Measurements from ENCODE around the gene CDCA8. TPM values are rescaled to one million over a fixed set of nuclear protein-coding genes. Genes with fewer than 3 reads are reported as not detected.

The CDCA8 gene
- total and polyA plus RNA-seq, 2 donors (not counting 3 experiments of a cell fraction or from before 2014, with no cell fraction given), result 38.5 to 45.7 TPM

- H3K36me3 ChIP-seq (ENCODE audit: control insufficient read depth in 2 of 2, extremely low read depth in 1 of 2, insufficient read depth in 2 of 2, low read length in 2 of 2), result no peaks in the 10 kb centered on the region
- intact Hi-C loops (cut with micrococcal nuclease), result no loop called here
- dilution Hi-C loops (cut with MboI; ENCODE audit: extremely low pct_ligation_motif_present, low sequenced_read_pairs), result no loop called here
- no peak overlapping the region for H2AFZ ChIP-seq (ENCODE audit: low read depth, low read length)
- no peaks in the 10 kb centered on the region for H3K9me3 ChIP-seq (replicated peaks; ENCODE audit: control insufficient read depth, insufficient read depth, low read length)
- H3K9me1 ChIP-seq (replicated peaks; ENCODE audit: control insufficient read depth, extremely low read depth, insufficient read depth, low read length), result no peaks in the 10 kb centered on the region
- ChIA-PET POLR2A (no interaction called here), CTCF (no interaction called here)
- FAIRE-seq, result no peak
- H3K27me3 ChIP-seq (ENCODE audit: control insufficient read depth in 2 of 2, insufficient read depth in 2 of 2, low read length in 2 of 2), result no peaks in the 10 kb centered on the region
- no peak overlapping the region for H3K4me2 ChIP-seq (ENCODE audit: insufficient read depth, low read length)
- no peak overlapping the region for H3K4me3 ChIP-seq (replicated peaks in 1 of 3; ENCODE audit: insufficient read depth in 1 of 3, low read depth in 1 of 3, low read length in 3 of 3)
- no peaks in the 10 kb centered on the region for H3K79me2 ChIP-seq (ENCODE audit: control insufficient read depth, insufficient read depth, low read length)
- H3K27ac ChIP-seq (ENCODE audit: insufficient read depth, low read depth, low read length), result no peak overlapping the region
- no peak overlapping the region for H3K9ac ChIP-seq (replicated peaks; ENCODE audit: extremely low read depth, insufficient read depth, low read length)
- BruUV-seq (replicated peaks), result no TSS peak
- TF ChIP-seq POLR2A (IDR thresholded peaks at IDR 0.05; ENCODE audit: low read depth, low read length), result no peak
- TF ChIP-seq, protein P1, sequence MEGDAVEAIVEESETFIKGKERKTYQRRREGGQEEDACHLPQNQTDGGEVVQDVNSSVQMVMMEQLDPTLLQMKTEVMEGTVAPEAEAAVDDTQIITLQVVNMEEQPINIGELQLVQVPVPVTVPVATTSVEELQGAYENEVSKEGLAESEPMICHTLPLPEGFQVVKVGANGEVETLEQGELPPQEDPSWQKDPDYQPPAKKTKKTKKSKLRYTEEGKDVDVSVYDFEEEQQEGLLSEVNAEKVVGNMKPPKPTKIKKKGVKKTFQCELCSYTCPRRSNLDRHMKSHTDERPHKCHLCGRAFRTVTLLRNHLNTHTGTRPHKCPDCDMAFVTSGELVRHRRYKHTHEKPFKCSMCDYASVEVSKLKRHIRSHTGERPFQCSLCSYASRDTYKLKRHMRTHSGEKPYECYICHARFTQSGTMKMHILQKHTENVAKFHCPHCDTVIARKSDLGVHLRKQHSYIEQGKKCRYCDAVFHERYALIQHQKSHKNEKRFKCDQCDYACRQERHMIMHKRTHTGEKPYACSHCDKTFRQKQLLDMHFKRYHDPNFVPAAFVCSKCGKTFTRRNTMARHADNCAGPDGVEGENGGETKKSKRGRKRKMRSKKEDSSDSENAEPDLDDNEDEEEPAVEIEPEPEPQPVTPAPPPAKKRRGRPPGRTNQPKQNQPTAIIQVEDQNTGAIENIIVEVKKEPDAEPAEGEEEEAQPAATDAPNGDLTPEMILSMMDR (IDR thresholded peaks at IDR 0.05; ENCODE audit: extremely low read depth in 1 of 2, insufficient read depth in 1 of 2, low read depth in 1 of 2, low read length in 2 of 2), result no peak
- no peak for TF ChIP-seq MAX (IDR thresholded peaks at IDR 0.05; ENCODE audit: insufficient read depth, insufficient read length)
- TF ChIP-seq POLR2AphosphoS5 (IDR thresholded peaks at IDR 0.05; ENCODE audit: insufficient read depth, low read depth, low read length), result no peak
- TF ChIP-seq JUN (IDR thresholded peaks at IDR 0.05; ENCODE audit: borderline replicate concordance, insufficient read depth, insufficient read length, low read depth), result no peak
- no peak for TF ChIP-seq FOS (IDR thresholded peaks at IDR 0.05; ENCODE audit: borderline replicate concordance, insufficient read depth, low read length)
- TF ChIP-seq EZH2 (IDR thresholded peaks at IDR 0.05; ENCODE audit: borderline replicate concordance, low read depth, low read length, severe bottlenecking), result no peak
- no peak for TF ChIP-seq MYC (IDR thresholded peaks at IDR 0.05; ENCODE audit: low read depth, low read length)
- TF ChIP-seq GATA2 (IDR thresholded peaks at IDR 0.05; ENCODE audit: insufficient read depth, insufficient read length, low read depth, low read length), result no peak
- no peaks in the 10 kb centered on the region for H3K4me1 ChIP-seq (ENCODE audit: control insufficient read depth, extremely low read depth, insufficient read depth, low read length)
- no peaks in the 10 kb centered on the region for H4K20me1 ChIP-seq (replicated peaks; ENCODE audit: control insufficient read depth, extremely low read depth, insufficient read depth, low read length)
- DNase-seq (ENCODE audit: low read depth, low spot score), result no peak
These were observed 24.0 kb downstream of the CDCA8 start for GRCh38 chr1:37716321-37716720.

Data from endothelial cell of umbilical vein (primary cell).